ENCODE data around the gene C3orf20.

GRCh38 chr3:14689247-14689980 is 14.5 kb downstream of the C3orf20 start:
- TF ChIP-seq CTCF (IDR thresholded peaks at IDR 0.05) (no peak), POLR2A (IDR thresholded peaks at IDR 0.05) (no peak)

All from tibial nerve (tissue), 3 donors.